Eye (tissue), 1 donor: ENCODE results near the gene HERPUD1.
"Not testable (repeated sequence)": the region's sequence is repeated elsewhere in the genome, so short reads cannot be mapped to it uniquely, and the experiment has no call there.

Experiments used
- DNase-seq: peaks from one replicate; pipeline ENCODE4 v3.0.0-alpha.2; 2015

HERPUD1 gene

DNA sequence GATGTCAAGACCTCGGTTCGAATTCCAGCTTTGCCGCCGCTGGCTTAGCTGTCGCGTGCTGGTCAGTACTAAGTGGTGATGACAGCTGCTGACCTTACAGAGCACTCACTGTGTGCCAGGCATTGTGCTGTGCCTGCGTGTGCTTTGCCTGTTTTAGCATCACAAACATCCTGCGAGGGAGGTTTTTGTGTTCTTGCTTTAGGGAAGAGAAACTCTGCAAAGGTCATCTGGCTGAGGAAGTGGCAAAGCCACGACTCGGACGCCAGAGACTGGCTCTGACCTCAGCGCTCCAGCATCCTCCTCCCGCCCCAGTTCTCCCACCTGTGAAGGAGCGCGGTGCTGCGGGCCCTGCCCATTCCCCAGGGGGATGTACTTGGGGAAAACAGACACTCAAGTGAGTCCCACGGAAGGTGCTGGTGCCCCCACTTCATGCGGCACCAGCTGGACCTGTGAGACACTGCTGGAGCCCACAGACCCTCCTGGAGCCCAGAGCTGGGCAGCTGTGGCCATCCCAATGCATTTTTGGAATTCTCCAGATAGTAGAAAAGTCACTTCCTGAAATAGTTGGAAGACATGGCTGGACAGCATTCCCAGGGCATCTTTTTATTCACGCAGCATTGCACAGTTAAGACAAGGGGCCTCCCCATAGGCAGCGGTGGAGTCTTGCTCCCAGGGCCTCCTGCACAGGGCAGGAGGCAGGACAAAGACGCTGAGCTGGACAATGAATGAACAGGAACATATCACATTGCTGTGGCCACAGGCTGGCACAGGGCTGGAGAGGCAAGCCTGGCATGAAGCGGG, 20.0 kb upstream of the HERPUD1 start:
- peak; percentile 38 for DNase-seq

DNA sequence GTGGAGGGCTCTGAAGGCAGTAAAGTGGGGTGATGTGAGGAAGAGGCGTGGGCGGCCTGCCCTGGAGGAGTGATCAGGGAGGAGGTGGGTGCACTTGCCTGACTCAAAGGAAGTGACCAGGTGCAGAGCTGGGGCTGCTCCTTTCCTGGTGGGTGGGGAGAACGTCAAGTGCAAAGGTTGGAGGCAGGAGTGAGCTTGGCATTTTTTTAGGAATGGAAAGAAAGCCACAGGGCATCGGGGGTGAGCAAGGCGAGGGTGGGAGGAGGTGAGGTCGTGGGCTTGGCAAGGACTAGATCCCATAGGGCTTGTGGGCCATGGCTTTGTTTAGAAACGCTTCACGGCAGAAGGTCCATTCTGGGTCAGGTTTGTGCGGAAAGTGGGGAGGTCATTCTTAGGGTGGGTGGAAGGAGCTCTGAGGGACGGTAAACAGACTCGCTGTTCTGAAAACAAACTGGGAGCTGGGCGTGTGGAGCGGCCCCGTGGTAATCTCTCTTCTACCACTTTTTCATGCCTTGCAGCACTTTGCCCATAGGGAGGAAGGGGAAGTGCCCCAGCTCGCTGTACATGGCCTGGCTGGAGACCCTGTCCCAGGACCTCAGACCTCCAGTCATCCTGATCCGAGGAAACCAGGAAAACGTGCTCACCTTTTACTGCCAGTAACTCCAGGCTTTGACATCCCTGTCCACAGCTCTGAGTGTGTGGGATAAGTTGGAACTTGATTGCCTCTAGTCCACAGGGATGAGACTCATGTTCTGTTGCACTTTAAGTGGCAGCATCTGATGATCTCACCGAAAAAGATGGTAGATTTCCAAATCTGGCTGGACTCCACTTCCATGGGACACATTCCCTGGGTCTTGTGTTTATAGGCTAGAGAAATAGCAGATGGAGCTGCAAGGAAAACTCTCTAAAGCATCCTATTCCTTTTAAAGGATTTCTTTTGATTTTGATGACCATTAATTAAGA, 18.9 kb upstream of the HERPUD1 start:
- no peak for DNase-seq

DNA sequence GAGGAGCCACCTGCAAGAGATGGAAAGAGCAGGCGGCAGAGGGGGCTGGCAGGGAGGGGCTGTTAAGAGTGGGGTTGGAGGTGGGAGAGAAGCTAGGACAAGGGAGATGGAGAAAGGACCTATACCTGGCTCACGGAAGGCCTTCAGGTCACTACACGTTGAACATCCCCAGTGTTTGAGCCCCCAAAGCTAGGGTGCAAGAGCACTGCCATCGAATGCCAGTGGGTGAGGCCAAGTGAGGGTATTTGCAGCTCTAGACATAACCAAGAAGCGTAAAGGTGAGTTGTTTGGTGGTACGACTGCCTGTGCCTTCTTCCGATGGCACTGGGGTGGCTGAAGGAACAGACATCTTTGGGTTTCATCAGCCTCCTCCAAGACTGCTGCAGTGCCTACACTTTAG, 17.0 kb upstream of the HERPUD1 start:
- DNase-seq: no peak

DNA sequence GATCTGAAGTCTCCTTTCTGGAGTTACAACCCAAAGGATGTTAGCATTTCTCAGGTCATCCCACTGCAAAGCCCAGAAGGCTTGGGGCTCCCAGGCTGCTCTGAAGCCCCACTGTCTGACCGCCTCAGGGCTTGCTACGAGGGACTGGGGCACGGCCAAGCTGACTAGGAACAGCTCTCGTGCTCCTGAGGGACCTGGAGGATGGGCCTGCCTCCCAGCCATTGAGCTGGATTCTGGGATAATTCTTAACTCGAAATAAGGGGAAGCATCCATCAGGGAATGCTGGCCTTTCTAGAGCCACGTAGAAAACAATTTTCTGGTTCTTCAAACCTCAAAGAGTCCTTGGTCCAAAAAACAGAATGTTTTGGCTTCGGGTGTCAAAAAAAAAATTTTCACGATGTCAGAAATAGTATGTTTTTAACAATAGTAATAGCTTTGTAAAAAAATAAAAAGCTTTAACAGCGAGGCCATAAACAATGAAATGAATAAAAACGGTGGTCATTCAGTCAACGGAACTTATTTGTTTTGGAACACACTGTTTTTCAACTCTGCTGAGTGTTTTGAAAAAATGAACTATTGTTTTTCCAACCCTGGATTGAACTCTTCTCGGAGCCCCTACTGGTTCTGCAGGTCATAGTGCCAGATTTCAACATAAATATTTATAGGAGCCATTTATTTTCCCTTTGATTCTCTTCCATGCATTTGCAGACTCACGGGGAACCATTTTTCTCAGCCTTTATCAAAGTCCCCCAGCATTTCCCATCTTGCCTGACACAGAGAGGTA, 16.4 kb upstream of the HERPUD1 start:
- DNase-seq: peak; percentile 38

DNA sequence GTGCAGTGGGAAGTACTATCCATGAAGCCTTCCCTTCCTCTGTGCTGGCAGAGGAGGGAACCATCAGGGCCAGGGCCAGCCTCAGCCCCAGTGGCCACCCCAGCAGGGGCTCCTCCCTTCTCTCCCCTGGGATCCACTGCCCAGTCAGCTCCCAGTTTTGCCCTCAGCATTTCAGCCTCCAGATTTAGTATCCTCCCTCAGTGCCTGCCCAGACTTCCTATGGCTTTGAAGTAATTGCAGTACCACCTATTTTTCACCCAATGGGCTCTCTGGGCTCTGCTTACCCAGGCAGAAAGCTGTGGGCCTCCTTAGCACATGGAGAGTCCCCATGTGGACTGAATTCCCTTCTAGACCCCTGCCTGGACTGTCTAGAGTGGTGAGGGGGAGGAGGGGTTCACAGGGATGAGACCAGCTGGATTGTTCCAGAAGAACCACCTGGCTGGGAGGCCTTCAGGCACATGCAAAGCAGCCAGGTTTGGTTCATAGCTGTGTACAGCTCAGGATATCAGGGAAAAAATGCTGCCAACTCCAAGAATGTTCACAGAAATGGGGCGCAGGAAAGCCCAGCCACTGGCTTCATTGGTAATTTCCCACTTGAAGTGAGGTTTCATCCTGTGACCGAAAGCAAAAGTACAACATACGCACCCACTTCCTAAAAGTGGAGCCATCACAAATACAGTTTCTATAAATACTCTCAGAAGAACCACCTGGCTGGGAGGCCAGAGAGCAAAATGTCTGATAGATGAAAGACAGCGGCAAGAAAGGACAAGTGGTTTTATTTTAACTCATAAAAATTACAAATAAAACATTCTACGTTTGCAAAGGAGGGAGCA, 15.2 kb upstream of the HERPUD1 start:
- DNase-seq: no peak

DNA sequence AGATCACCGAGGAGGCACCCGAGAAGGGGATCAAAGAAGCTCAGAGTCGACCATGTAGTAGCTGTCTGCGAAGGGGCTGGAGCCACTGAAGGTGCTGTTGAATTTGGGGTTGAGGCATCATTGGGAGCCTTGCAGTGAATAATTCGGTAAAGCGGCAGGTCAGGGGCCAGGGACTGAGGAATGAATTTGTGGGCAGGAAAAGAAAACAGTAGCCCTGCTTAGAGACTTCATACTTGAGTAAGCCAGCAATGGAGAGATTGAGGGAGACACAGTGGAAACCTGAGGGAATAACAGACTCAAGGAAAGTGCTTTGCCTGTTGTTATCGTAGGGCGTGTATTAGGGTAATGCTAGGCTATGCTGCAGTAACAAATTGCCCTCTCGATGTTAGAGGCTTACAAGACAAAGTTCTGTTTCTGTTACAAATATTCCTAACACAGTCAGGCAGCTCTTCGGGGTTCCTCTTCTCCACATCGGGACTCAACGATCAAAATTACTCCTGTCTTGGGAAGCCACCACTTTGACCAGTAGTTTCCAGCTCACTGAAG, 13.4 kb upstream of the HERPUD1 start:
- no peak for DNase-seq

DNA sequence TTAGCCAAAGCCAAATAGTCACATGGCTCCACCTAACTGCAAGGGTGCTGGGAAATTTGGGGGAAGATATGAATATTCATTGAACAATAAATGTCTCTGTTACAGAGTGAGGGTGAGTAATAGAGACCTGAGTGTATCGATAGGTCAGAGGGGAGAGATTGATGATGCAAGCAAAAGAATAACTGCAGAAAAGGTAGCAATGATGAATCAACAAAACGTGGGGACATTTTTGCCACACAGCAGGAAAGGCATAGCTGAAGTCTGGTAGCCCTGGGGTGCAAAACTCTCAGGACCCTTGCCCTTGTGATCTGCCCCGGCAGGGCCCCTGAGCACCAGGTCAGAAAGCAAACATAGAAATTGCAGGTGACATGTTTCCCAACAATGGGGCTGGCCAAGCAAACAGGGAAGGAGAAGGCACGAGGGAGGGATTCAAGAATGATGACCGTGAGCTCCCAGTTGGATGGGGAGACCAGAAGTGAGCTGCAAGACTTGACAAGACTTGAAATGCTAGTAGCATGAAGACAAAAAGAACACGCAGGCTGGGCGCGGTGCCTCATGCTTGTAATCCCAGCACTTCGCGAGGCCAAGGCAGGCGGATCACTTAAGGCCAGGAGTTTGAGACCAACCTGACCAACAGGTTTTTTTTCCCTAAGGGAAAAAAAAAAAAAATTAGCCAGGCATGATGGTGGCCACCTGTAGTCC, 12.7 kb upstream of the HERPUD1 start:
- no peak for DNase-seq

DNA sequence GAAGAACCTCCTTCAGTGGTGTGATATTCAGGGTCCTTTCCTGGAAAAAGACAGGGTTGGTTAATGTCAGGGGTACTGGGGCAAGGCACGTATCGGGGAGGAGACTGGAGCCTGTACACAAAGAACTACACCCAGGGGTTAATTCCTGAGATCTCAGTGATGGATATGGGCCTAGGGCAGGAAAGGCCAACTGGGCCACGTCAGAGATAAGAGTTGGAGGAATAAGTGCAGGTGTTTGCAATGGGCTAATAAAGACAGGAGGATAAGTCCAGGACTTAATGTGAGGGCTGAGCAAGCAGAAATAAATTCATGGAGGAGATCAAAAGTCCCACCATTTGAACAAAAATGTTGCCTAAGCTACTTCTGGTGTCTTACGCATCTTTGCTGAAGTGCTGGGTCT, 10.4 kb upstream of the HERPUD1 start:
- no peak for DNase-seq

DNA sequence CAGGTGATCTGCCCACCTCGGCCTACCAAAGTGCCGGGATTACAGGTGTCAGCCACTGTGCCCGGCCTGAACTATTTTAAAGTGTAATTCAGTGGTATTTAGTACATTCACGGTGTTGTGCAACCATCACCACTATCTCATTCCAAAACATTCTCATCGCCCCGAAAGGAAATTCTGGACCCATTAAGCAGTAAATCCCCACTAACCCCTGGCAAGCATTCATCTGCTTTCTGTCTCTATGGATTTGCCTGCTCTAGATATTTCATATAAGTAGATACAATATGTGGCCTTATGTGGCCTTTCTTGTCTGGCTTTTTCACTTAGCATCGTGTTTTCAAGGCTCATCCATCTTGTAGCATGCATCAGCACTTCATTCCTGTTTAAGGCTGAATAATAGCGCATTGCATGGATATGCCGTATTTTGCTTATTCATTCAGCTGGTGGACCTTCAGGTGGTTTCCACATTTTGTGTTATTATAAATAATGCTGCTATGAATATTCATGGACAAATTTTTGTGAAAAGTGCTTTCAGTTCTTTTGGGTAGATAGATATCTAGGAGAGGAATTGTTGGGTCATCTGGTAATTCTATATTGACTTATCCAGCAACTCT, 8.4 kb upstream of the HERPUD1 start:
- DNase-seq: no peak

DNA sequence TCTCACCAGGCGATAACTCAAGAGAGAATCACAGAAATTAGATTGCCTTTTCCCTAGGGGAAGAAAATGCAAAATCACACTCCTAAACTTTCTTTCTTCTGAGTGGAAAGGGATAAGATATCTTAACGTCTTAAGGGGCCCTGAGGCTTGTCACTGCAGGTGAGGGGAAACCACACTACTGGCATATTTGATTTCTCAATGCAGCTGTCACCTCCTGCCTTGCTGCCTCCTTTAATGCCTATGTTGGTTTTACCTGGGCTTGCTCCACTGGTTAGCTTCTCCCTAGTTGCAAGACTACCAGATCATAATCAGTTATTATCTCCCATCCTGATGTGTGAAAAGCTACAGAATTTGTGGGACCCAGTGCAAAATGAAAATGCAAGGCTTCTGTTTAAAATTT, 4.5 kb upstream of the HERPUD1 start:
- DNase-seq: no peak

DNA sequence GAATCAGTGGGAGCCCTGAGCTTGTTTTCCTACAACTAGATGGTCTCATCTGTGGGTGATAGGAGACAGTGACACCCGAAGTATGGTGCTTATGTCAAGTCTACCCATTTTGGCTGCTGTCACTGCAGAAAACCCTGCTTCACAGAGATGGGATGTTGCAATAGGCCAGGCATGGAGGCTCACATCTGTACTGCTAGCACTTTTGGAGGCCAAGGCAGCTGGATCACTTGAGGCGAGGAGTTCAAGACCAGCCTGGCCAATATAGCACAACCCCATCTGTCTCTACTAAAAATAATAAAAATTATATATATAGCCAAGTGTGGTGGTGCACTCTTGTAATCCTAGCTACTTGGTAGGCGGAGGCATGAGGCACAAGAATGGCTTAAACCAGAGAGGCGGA, 2.3 kb upstream of the HERPUD1 start:
- no peak for DNase-seq

DNA sequence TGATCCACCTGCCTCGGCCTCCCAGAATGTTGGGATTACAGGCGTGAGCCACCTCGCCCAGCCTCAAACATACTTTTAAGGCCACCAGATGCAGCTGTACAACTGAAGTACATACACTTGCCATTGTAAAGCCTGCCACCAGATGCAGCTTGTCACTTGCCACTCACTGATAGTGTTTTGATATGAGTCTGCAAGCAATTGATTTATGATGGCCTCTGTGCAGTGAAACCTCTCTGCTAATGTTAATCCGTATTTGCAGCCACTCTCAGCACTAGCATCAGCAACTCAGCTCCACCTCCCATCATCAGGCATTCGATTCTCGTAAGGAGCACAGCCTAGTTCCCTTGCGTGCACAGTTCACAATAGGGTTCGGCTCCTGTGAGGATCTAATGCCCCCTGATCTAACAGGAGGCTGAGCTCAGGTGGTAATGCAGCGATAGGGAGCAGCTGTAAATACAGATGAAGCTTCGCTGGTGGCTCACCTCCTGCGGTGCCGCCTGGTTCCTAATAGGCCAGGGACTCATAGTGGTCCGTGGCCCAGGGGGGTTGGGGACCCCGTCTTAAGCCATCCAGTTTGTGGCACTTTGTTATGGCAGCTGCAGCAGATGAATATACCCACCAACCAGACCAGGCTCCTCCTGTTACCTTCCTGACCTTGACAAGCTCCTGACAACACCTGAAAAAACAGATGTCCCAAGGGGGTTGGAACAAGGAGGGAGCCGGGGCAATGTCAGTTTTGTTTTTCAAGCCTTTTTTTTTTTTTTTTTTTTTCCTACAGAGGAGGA, 1.3 kb upstream of the HERPUD1 start:
- peak; percentile 71 for DNase-seq

DNA sequence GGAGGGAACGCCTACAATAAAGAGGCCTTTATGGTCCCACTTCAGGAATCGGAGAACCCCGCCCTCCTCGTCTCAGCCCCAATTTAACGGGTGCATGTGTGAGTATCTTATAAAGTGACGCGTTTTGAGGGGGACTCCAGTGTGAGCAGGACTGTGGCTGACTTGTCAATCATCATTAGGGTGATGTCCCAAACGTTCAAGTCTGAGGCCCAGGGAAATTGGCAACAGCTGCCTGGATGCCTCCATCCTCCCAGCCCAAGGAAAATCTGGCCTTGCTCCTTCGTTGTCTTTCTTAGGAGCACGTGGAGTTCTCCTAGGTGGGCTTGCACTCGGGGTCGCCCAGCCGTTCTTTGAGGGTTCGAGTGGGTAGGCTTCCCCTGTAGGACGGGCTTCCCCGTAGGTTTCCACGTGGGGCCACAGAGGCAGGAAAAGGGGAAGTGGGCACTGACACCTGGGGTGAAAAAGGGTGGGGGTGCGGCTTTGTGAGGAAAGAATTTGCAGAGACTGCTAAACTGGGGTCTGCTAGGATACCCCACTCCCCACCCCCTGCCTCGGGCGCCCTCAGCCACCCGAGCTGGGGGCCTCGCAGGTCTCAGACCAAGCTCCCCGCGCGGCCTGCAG, 561 bp upstream of the HERPUD1 start:
- DNase-seq: peak; percentile 88

DNA sequence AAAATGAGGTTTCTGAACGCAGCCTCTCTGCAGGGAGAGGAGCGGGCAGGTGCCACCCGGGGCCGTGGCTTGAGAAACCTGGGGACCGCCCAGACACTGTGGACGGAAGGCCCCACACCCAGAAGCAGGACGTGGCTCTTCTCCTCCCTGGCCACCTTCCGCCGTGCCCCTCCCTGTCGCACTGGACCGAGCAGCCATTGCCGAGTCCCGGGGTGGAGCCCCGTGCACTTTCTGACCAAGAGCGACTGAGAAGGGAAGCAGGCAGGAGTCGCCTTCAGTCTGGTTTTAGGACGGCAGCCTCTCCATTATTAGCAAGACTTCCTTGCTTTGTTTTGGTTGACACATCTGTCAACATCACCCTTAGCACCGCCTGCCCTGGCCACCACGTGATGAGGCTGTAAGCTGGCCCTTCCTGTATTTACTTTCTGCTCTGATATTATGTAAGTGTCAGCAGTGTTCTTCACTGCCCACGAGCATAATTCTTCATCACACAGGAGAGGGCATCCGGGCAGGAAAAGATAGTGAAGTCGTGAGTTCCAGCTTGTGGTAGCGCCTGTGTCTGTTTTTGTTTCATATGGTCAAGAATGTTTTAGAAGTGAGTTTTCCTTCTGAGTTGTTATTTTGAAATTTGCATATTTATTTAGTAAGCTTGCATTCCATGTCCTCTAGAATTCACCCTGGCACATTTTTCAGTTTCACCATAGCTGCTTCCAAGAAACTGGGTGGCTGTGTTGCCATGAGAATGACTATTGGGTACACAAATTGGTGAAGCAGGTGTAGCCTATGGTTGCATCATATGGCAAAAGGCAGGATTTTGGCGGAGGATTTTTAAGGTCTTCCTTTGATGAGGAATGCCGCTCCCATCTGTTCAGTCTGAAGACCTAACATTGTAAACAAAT, 1.0 kb downstream of the HERPUD1 start:
- DNase-seq: peak; percentile 78

DNA sequence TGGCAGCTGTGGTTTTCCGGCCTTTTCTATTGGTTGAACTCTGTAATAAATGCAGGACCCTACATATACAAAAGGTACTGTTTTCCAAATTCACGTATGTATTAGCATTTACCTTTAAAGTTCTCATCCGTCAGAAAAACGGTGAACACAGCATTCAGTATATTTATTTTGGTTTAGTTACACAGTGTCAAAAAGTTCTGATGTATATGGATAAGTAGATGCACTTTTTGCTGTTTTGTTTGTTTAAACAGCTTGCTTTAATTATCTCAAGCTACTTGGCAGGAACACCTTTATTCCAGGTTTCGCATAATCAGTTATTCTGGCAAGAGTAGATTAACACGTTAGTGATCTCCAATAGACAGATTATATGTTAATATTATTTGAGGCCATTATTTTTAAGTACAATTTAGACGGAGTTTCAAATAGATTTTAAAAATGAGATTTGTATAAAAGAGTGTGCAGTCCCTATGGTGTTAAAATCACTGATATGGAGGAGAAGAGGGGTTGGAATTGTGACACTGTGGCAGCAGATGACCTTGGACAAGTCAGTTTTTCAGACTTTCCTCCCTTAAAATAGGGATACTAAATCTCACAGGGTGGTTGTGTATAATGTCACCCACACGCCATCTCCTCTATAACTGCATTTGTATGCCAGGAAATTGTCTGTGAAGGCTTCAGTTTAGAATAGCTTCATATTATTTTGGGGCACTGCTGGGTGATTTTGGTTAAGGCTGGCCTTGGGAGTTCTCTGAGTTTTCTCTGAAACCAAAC, 2.1 kb downstream of the HERPUD1 start:
- DNase-seq: no peak

DNA sequence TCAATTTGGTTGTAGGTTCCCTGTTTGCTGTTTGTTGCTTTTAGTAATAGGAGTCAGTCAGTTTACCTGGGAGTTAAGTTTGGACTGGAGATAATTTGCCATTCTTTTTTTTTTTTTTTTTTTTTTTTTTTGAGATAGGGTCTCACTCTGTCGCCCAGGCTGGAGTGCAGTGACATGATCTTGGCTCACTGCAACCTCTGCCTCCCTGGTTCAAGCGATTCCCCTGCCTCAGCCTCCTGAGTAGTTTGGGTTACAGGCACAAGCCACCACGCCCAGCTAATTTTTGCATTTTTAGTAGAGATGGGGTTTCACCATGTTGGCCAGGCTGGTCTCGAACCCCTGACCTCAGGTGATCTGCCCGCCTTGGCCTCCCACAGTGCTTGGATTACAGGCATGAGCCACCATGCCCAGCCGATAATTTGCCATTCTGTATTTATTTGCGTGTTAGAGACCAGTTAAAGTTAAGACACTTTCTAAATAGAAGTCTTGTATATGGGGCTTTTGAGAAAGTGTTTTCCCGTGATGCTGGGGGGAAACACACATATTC, 2.7 kb downstream of the HERPUD1 start:
- not testable (repeated sequence) for DNase-seq

DNA sequence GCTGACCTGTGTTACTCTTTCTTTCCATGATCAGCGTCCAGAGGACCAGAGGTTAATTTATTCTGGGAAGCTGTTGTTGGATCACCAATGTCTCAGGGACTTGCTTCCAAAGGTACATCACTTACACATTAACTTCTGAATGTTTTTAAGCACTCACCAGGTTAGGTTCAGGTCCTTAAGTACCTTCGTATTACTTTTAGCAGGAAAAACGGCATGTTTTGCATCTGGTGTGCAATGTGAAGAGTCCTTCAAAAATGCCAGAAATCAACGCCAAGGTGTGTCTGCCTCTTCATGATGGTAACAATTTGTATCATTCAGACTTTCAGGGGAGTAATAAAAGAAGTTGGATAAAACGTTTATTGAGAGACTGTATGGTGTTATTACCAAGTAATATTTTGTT, 3.3 kb downstream of the HERPUD1 start:
- no peak for DNase-seq
